Activated CD4-positive, CD25-positive, alpha-beta regulatory T cell treated with anti-CD3 and anti-CD28 coated beads, Interleukin-2, amount 50 U/mL, for 72 hours (primary cell): Measurements from ENCODE around the gene EFNA3.

Experiments used
- DNase-seq: peaks from one replicate; pipeline ENCODE4 v3.0.0; 2021

The EFNA3 gene, protein sequence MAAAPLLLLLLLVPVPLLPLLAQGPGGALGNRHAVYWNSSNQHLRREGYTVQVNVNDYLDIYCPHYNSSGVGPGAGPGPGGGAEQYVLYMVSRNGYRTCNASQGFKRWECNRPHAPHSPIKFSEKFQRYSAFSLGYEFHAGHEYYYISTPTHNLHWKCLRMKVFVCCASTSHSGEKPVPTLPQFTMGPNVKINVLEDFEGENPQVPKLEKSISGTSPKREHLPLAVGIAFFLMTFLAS

DNA sequence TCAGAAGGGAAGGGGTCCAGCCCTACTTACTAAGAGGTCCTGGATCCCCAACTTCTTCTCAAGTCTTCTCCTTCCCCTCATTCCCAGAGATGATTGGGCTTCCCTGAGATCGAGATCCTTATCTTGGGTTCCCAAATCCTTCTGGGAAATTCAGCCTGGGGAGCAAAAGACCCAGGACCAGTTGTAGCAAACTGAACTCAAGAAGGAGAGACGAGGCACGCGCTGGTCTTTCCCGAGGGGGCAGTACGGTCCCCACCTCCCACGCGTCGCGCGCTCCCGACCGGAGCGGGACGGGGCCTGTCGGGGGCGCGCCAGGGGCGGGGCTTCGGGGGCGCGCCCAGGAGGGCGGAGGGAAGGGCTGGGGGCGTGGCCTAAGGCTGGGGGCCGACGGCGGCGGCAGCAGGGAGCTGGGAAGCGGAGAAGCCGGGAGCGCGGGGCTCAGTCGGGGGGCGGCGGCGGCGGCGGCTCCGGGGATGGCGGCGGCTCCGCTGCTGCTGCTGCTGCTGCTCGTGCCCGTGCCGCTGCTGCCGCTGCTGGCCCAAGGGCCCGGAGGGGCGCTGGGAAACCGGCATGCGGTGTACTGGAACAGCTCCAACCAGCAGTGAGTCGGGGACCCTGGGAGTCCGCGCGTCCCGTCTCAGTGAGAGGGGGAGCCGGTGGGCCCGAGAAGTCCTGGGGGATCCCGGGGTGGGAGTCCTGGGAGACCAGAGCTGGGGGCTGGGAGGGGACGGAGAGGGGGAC is at the start of gene EFNA3:
Gene EFNA3 (plus strand): TSS at position 369 of the 741 bp plus-strand sequence. CDS start 105 bp downstream, at position 474.
- DNase-seq = peak; percentile 69

DNA sequence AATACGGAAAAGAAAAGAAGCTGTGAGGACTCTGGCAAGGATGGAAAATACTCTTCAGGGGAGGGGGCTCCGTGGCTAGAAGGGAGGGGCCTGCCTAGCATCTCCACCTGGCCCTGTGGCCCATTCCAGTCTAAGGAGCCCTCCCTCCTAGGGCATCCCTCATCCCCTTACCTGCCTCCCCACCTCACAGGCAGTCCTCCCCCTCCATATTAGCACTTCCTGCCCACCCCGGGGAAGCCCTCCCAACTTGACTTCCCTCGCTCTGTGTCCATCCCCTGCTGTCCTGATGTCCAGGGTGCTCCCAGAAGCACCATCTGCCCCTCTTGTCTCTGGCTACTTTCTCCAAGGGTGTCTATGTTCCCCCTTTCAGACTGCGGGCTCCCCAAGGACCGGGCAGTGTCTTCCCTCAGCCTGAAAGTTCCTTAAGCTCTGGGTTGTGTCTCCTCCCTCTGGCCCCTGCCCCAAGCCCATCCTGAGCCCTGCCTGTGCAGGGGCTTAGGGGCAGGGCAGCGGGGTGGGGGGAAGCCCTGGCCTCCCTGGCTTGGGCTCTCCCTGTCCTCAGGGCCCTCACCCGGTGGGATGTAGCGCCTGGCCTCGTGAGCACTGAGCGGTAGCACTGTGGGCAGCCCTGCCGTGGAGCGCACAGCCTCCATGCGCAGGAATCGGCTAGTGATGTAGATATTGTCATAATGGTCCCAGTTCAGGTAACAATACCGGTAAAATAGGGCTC is 49.0 kb upstream of the EFNA3 start:
- no peak for DNase-seq

DNA sequence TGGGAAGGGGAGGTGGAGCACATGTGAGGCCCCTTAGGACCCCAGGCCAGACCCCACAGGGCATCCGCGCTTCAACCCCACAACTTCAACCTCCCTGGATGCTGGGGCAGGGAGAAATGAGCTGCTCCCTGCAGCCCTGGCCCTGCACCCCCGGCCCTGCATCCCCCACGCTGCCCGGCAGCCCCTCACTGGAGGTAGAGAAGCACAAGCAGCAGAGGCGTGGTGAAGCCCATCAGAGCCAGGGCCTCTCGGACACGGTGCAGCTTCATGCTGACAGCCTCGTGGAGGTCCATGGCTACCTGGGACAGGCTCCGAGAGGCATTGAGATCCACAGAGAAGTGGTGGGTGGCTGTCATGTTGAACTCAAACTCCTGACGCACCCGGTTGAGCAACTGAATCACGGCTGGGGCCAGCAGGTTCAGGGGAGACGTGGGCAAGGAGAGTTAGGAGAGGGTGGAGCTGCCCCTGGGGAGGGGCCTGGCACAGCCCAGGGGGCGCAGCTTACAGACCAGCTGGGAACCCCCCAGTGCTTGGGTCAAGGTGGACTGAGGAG is 48.3 kb upstream of the EFNA3 start:
- DNase-seq = no peak

DNA sequence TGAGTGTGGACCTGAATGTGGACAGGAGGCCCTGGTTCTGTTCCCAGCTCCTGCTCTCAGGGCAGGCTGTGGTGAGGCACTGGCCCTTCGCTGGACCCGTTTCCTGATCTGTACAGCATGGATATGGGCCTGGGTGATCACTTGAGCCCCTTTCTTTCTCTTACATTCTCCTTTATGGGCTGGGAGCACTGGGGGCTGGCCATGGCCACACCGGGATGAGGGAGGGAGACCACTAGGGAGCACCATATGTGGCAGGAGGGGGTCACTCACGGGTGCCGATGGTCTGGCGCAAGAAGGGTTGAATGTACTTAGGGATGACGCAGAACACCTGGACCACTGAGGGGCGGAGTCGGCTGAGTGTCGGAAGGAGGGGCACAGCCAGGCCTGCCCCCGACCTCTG is 47.7 kb upstream of the EFNA3 start:
- no peak for DNase-seq

DNA sequence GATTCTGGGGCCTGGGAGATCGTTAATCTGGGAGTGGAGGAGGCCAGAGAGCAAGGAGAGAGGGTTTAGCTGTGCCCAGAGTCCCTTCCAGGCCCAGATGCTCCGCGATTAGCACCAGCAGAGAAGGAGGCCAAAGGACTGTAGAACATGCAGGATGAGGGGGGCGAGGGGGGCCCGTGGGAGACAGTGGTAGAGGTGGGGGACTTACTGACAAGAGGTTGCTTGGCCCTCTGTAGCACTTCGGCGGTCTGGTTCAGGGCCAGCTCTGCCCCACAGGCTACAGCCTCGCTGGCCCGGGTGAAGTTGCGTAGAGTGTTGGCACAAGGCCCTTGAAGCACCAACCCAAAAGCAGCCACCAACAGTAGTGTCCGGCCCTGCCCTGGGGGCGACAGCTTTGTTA is 45.8 kb upstream of the EFNA3 start:
- no peak for DNase-seq

DNA sequence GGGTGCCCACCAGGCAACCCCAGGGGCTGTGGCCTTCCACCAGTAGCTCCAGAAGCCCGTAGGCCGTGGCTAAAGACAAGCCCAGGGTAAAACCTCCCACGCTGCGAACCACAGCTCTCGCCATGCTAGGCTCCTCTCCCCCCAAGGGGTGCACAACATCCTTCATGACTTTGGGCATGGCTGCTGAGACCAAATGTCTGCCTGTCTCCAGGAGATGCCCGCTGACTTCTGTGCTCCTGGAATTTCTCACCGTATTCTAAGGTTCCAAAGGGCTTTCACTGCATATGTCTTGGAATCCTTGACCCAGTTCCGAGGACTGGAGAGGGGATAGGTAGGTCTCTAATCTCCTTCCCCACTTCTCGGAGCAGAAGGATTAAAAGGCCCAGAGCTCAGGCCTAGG is 45.1 kb upstream of the EFNA3 start, which contains the start of the genes DCST1 and DCST2:
Gene DCST1 (plus strand): TSS at position 301 of the 400 bp plus-strand sequence. CDS start 213 bp downstream, outside the sequence.
Gene DCST2 (minus strand): TSS at position 258 of the 400 bp plus-strand sequence. CDS start 80 bp downstream, at position 178.
- no peak for DNase-seq

DNA sequence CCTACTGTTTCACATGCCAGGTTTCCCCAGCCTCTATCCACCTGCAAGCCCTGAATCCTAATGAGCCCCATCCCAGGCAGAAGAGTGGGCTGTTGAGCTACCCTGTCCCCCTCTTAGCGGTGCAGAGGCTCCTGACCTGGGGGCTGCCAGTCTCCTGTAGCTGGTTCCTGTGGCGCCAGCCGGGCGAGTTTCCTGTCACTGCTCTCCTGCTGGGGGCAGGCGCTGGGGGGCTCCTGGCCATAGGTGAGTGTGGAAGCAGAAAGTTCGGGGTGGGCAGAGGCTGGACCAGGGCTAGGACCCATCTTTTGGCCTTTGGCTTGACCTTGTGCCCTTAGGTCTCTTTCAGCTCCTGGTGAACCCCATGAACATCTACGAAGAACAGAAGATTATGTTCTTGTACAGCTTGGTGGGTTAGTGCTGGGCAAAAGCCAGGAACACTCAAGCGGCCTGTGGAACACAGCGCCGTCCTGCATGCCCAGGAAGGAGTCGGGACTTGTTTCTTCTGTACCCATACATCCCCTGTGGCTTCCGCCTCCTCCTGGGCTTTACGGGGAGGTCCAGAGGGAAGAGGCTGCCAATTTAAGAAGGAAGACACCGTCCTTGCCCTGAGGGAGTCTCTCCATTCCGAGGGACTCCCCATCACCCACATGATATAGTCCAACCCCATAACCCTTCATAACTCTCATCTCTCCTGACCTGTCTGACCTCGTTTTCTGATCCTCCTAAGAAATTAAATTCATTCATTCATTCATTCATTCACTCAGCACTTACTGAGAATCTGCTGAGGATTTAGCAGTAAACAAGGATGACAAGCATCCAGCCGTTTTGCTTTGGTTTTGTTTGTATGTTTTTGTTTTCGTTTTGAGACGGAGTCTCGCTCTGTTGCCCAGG is 44.1 kb upstream of the EFNA3 start:
- DNase-seq = no peak

DNA sequence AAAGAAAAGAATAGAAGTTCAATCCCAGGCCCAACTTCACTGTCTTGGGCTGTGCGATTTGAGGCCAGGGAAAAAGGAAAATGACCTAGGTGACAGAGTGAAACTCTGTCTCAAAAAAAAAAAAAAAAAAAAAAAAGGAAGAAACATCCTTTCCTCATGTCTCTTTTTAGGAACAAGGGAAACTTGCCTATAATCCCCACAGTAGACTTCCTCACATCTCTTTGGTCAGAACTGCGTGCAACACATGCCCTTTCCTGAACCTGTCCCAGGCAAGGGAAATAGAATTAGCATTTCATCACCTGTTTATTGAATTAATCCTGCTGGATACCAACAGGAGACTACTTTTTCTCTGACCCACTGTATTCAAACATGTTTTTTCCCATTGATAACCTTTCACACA is 42.7 kb upstream of the EFNA3 start:
- no peak for DNase-seq

DNA sequence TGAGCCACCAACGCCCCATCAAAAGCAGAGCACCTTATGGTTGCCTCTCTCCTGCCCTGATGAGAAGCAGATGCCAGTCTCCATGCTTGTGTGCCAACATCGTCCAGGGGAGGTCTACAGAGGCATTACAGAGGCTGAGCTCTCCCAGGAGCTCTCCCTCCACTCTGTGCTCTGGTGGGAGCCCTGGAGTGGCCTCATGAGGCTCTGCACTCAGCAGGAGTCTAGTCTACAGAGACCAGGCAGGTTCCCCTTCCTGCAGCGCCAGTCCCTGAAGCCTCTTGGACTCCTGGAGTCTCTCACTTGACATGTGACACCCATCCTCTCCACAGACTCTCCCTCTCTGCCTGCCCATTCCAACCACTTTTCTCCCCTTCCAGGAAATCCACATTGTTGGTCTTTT is 41.6 kb upstream of the EFNA3 start:
- DNase-seq = no peak

DNA sequence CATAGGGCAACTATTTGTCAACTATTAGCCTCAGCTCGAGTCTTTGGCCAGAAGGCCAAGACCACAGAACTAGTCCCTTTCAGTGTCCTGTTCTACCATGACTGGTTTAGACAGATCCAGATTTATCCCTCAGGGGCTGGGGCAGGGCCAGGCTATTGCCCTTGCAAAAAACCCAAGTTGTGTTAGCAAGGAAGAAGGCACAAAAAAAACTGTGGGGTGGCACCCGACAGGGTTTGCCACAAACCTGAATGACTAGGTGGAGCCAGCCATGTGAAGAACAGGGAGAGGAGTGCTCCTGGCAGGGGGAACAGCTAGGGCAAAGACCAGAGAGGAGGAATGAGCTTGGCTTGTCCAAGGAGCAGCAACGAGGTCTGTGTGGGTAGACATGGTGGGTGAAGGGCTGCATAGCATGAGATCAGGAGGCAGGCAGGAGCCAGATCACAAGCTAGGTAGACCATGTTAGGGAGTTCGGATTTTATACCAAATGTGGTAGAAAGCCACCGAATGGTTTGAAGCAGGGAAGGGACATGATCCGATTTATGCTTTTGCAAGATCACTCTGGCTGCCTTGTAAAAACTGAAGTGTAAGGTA is 40.7 kb upstream of the EFNA3 start:
- DNase-seq = no peak

DNA sequence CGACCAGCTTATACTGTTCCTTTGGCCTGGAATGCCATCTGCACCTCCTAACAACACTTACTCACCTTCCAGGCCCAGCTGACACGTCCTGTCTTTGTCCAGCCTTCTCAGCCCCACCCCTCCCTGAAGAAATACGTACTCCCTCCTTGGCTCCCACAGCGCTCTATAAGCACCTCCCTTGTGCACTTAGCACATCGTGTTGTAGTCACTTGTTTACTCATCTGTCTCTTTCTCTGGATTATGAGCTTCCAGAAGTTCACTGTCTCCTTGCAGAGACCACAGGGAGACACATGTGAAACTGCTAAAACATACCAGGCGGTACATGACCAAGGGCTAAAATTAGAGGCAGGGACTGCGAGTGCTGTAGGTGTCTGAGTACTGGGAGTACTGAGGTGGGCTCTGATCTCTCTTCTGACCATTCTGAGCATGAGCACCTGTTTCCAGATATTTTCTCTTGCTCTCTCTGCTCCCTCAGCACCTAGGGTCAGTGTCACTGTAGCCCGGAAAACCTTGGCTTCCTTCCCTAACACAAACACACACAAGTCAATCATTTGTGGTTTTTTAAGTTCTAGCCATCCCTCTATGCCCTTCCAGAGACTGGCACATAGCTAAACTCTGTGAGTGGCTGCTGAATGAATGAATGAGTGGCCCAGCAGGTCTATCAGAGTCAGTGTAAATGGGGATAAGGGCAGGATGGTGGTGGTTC is 39.9 kb upstream of the EFNA3 start:
- DNase-seq = no peak

DNA sequence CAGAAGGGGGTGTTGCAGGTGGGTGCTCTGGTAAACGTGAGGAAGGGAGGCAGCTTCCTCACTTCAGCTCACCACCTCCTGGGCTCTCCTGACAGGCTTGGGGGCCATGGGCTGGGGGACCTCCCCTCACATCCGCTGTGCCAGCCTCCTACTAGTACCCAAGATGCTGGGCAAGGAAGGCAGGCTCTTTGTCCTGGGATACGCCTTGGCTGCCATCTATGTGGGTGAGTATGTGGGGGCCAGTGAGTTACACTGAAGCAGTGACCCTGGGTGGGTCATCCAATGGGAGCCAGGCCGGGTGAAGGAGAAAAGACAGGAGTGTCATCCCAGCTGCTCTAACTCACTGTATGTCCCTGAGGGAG is 39.3 kb upstream of the EFNA3 start:
- no peak for DNase-seq

DNA sequence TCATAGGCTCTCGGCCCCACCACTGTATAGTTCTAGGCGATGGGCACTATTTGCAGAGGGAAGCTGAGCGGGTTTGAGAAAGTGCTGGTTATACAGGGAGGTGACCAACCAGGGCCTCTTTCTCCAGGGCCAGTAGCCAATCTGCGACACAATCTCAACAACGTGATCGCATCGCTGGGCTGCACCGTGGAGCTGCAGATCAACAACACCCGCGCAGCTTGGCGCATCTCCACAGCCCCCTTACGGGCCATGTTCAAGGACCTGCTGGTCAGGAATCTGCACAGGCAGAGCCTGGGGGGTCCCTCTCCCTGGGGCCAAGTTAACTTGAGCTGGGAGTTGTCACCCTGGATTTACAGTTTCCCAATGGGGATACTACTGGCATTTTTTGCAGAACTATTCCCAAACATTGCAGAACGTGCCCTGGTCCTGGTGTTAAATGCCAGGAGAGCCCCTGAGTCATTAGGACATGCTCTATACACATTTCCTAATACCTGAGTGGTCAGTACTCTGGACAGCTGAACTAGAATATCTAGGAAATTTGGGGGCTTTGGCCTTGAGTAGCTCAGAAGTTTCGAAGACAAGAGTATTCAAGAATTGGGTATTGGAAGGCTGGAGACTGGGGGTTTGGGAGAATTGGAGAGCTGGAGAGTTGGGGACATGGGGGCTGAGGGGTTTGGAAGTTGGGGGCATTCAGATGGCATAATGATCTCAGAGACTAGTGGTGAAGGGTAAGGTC is 38.1 kb upstream of the EFNA3 start:
- DNase-seq = no peak

DNA sequence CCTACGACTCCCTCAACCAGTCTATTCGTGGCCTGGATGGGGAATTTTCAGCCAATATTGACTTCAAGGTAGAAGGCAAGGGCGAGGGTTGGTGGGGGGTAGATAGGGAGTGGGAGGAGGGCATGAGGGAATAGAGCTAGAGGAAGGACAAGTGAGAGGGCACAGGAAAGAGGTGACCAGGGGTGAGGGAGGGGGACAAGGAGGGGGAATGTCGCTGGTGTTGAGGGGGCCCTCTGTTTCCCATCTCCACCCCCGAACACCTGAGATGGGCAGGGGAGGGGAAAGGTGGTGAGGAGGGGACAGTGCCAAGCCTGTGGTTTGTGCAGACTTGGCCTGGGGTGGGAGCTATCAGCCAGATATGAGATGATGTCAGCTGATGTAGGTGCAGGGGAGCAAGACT is 35.8 kb upstream of the EFNA3 start:
- no peak for DNase-seq

DNA sequence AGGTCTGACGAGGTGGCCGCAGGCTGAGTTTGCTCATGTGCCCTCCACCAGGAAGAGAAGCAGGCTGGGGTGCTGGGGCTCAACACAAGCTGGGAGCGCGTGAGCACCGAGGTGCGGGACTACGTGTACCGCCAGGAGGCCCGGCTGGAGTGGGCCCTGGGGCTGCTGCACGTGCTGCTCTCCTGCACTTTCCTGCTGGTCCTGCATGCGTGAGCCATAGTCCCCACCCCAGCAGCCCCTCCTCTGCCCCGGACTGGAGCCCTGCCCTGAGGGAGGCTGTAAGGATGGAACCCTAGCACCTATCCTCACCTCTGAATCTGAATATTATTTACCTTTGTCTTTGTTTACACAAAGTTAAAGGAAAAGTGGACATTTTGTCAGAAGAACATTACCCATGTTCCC is 35.3 kb upstream of the EFNA3 start:
- DNase-seq = no peak

DNA sequence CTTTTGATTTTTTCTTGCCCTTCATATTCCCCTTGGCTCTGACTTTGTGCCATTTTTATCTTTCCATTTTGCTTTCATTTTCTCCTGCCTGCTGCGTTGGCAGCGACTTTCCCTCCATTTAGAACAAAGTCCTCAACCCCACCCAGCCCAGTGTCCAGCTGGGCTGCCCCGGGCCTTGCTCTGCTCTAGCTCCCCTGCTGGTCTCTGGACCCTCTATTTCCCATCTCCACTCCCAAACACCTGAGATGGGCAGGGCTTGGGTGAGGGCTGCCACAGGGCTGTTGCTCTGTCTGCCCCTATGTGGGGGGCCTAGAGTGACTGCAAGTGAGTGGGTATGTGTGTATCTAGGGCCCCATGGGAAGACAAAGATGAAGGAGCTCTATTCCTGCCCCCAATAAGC is 34.8 kb upstream of the EFNA3 start:
- no peak for DNase-seq

DNA sequence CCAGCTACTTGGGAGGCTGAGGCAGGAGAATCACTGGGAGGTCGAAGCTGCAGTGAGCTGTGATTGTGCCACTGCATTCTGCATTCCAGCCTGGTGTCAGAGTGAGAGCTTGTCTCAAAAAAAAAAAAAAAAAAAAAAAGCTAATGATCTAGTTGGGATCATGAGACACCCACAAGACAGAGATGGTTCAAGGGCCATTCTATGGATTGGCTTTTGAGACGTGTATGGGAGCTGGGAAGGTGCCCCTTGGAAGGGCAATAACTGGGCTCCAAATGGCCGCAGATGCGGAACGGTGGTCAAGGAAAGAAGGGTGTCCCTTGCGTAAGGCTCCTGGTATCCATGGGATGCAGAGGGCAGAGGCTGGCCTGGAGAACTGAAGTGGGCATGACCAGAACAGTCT is 34.3 kb upstream of the EFNA3 start:
- no peak for DNase-seq

DNA sequence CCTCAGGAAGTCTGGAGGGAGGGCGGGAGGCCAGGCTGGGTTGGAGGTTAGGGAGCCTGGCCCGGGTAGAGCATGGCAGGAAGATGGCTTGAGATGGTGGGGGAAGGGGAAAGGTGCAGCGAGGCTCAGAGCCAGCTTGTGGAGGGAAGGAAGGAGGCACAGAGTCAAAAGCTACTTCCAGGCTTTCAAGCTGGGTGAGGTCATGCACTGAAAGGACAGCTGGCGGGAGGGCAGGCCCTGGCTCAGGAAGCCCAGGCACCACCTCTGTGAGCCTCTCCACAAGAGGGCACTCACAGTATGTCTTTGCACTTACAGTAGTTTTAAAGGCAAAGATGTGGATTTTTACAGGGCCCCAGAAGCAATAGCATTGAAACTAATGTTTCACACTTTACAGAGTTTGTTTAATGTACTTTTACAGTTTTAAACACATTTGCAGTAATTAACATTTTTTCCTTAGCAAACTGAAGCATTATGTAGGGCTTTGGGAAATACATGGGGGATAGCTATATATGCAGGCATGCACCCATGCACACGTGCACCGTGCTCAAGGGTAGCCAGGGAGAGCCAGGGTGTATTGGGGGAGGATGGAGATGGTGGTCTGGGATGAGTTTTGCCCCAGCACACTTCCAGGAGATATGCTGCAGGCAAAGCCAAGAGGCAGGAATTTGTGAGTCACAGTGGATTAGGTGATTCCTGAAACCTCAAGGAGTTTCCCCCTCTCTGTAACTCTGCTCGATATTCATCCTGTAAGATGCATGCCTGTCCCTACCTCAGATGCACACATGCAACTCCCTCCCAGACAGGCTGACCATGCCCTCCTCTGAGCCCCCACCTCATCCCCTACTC is 33.6 kb upstream of the EFNA3 start:
- DNase-seq = no peak

DNA sequence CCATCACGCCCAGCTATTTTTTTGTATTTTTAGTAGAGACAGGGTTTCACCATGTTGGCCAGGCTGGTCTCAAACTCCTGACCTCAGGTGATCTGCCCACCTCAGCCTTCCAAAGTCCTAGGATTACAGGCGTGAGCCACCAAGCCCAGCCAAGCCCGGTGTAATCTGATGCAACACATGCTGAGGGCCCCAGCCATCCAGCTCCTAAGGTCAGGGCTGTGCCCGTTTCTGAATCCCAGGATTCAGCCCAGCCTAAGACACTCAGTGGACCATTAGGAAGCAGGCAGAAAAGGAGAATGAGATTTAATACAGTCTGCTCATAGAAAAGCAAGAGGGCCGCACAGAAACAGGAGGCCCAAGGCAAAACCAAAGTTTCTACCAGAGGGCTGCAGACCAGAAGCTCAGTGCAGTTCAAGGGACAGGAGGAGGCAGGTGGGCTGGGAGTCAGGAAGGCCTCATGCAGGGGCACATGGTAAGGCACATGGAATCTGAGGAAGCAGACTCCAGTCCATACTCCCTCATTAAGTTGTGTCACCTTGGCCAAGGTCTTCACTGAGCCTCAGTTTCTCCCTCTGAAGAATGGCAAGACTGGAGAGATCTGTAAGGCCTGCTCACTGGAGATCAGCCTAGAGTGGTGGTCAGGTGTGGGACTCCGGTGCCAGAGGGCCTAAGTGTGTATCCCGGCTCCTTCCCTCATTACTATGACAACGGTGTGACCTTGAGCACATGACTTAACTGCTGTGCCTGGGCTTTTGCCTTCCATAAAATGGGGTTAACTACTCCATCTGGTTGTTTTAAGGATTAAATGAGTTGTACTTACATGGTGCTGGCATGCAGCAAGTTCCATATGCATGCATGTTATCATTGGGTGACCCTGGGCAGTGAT is 29.9 kb upstream of the EFNA3 start:
- no peak for DNase-seq
